ENCODE measurements around the gene CDH26.

- no peak for TF ChIP-seq CTCF (conservative IDR thresholded peaks at IDR 0.05 in 1 of 2, IDR thresholded peaks at IDR 0.05 in 1 of 2; ENCODE audit: extremely low read depth in 1 of 2, insufficient read depth in 1 of 2, low read depth in 1 of 2, low read length in 2 of 2)
- no peak for TF ChIP-seq EZH2 (IDR thresholded peaks at IDR 0.05; ENCODE audit: borderline replicate concordance, low read length)
Measured at GRCh38 chr20:60007464-60007863, 49.2 kb downstream of the CDH26 start.

Data from mammary epithelial cell (primary cell).